GM23338 (cell line): Measurements from ENCODE around the gene P2RY6. TPM values are rescaled to one million over a fixed set of nuclear protein-coding genes. Genes with fewer than 3 reads are reported as not detected.

ENCODE experiments used
- ATAC-seq: fragments of 200-7000 bp; cut with Tn5 transposase; 3 replicates; pipeline ENCODE4 v1.9.1; 2020
- DNase-seq: peaks from one replicate; pipeline ENCODE4 v3.0.0-alpha.2; 2015; ENCODE audit warnings: low spot score
- H2AFZ ChIP-seq: fragments of 200-600 bp; sonication (generic); 2 replicates; pipeline ENCODE4 v1.8.0; 2016; ENCODE audit warnings: antibody characterized with exemption, mild to moderate bottlenecking, moderate library complexity
- H3F3A ChIP-seq: fragments of 200-600 bp; sonication (generic); replicated peaks from 2 replicates; pipeline ENCODE4 v1.8.0; 2017; ENCODE audit warnings: antibody characterized with exemption, mixed run types, low read depth
- H3K27ac ChIP-seq: fragments of 200-600 bp; sonication (generic); 2 replicates; pipeline ENCODE4 v1.6.1; 2016; ENCODE audit warnings: low read depth
- H3K27me3 ChIP-seq: fragments of 200-600 bp; sonication (generic); 2 replicates; pipeline ENCODE4 v1.8.0; 2016; ENCODE audit warnings: mild to moderate bottlenecking, mixed run types, moderate library complexity; ENCODE audit not compliant: insufficient read depth
- H3K36me3 ChIP-seq: fragments of 200-600 bp; sonication (generic); 2 replicates; pipeline ENCODE4 v1.8.0; 2016; ENCODE audit warnings: mild to moderate bottlenecking; ENCODE audit not compliant: insufficient read depth
- H3K4me1 ChIP-seq: fragments of 200-600 bp; sonication (generic); 2 replicates; pipeline ENCODE4 v1.8.0; 2016; ENCODE audit warnings: mild to moderate bottlenecking, moderate library complexity; ENCODE audit not compliant: insufficient read depth
- H3K4me2 ChIP-seq: fragments of 200-600 bp; sonication (generic); 2 replicates; pipeline ENCODE4 v1.7.1; 2017; ENCODE audit warnings: mixed run types
- H3K4me3 ChIP-seq: fragments of 200-600 bp; sonication (generic); 2 replicates; pipeline ENCODE4 v1.6.1; 2016; ENCODE audit warnings: mixed run types
- H3K79me2 ChIP-seq: fragments of 200-600 bp; sonication (generic); replicated peaks from 2 replicates; pipeline ENCODE4 v1.8.0; 2017; ENCODE audit warnings: mild to moderate bottlenecking; ENCODE audit not compliant: insufficient read depth
- H3K9me2 ChIP-seq: fragments of 200-600 bp; sonication (generic); 2 replicates; pipeline ENCODE4 v1.8.0; 2017; ENCODE audit not compliant: insufficient read depth
- H4K20me1 ChIP-seq: fragments of 200-600 bp; sonication (generic); replicated peaks from 2 replicates; pipeline ENCODE4 v1.8.0; 2017; ENCODE audit warnings: mild to moderate bottlenecking; ENCODE audit not compliant: insufficient read depth
- H3K27ac Mint-ChIP-seq: 2 replicates; pipeline ENCODE4 v1.8.0; 2020; ENCODE audit warnings: inconsistent platforms, mild to moderate bottlenecking, moderate library complexity, mixed read lengths
- H3K27me3 Mint-ChIP-seq: 3 replicates; pipeline ENCODE4 v1.8.0; 2022; ENCODE audit warnings: low read depth, mild to moderate bottlenecking, moderate library complexity, mixed read lengths, inconsistent platforms; ENCODE audit not compliant: insufficient read depth, poor library complexity
- H3K36me3 Mint-ChIP-seq: 3 replicates; pipeline ENCODE4 v1.8.0; 2021; ENCODE audit warnings: low read depth, mild to moderate bottlenecking, inconsistent platforms, moderate library complexity, mixed read lengths
- H3K4me1 Mint-ChIP-seq: 3 replicates; pipeline ENCODE4 v1.8.0; 2020; ENCODE audit warnings: mild to moderate bottlenecking, inconsistent platforms, mixed read lengths
- H3K4me3 Mint-ChIP-seq: 3 replicates; pipeline ENCODE4 v1.8.0; 2021; ENCODE audit warnings: moderate library complexity, mild to moderate bottlenecking, inconsistent platforms, mixed read lengths
- H3K9me3 Mint-ChIP-seq: 3 replicates; pipeline ENCODE4 v1.8.0; 2020; ENCODE audit warnings: moderate library complexity, mild to moderate bottlenecking, inconsistent platforms, mixed read lengths
- CREB1 ChIP-seq: fragments of 250-450 bp; sonication (Bioruptor Pico); IDR thresholded peaks from 2 replicates; pipeline ENCODE4 v1.5.0; 2020; ENCODE audit warnings: low read depth, mild to moderate bottlenecking, moderate library complexity
- EZH2 ChIP-seq: fragments of 200-600 bp; sonication (generic); IDR thresholded peaks from one replicate; pipeline ENCODE4 v1.8.0; 2017; ENCODE audit warnings: antibody characterized with exemption, mild to moderate bottlenecking, low read depth; ENCODE audit not compliant: unreplicated experiment
- EZH2phosphoT487 ChIP-seq: fragments of 200-600 bp; sonication (generic); IDR thresholded peaks from one replicate; pipeline ENCODE4 v1.8.1; 2018; ENCODE audit warnings: antibody characterized with exemption; ENCODE audit not compliant: unreplicated experiment
- JUNB ChIP-seq: IDR thresholded peaks from one replicate; pipeline ENCODE4 v1.6.1; 2016; ENCODE audit warnings: antibody characterized with exemption; ENCODE audit not compliant: unreplicated experiment
- NANOG ChIP-seq: IDR thresholded peaks from 2 replicates; pipeline ENCODE4 v1.6.1; 2016; ENCODE audit warnings: antibody characterized with exemption, borderline replicate concordance
- ZNF114 ChIP-seq: fragments of 250-450 bp; sonication (Bioruptor Pico); IDR thresholded peaks from 2 replicates; pipeline ENCODE4 v1.5.0; 2020; ENCODE audit warnings: mild to moderate bottlenecking, moderate library complexity
- ZNF331 ChIP-seq: fragments of 250-450 bp; sonication (Bioruptor Pico); IDR thresholded peaks from 2 replicates; pipeline ENCODE4 v1.5.0; 2020; ENCODE audit warnings: low read depth, mild to moderate bottlenecking, moderate library complexity
- polyA plus RNA-seq: library from polyadenylated mRNA; unstranded; fragments of >200 nt; fragmentation: Nextera tagmentation; extraction: Ambion mirVana; gene quantifications from 2 replicates; pipeline ENCODE4 v1.2.1, GENCODE V29; 2016
- total RNA-seq: library from RNA; depleted of rRNA; stranded (reverse); fragments of >200 nt; shearing (Covaris generic); gene quantifications from 2 replicates; pipeline ENCODE4 v1.2.3, GENCODE V29; 2014
- TF ChIP-seq, protein P1 (sequence below): IDR thresholded peaks from one replicate; pipeline ENCODE4 v1.6.1; 2018; ENCODE audit warnings: antibody characterized with exemption; ENCODE audit not compliant: unreplicated experiment
- TF ChIP-seq, protein P2 (sequence below): IDR thresholded peaks from 2 replicates; pipeline ENCODE4 v1.6.1; 2016; ENCODE audit warnings: antibody characterized with exemption

Gene P2RY6
- total and polyA plus RNA-seq, 2 experiments from 2014 or later, result not detected

DNA sequence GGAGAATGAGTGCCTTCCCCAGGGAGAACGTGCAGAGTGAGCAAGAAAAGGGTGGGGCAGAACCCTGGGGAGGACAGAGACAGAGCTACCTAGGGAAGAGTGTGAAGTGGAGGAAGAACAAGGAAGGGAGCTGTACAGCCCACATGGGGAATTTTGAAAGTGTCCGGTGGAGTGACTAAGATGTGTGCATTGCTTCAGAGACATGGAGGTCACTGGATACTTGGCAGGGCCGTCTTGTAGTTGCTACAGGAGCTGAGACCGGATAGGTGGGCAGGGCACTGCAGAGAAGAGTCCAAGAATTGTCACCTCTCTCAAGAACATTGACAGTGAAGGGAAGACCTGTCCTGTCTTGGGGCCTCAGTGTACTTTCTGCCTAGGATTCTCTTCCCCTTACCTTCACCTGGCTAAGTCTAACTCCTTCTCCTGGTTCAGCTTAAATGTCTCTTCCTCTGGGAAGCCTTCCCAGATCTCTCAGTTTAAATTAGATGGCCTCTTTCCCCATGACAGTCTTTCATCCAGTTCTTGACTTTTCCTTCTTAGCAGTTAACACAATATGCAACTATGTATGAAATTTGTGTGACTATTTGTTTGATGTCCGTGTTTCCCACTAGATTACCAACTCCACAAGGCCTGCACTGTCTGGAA is 9.2 kb upstream of the P2RY6 start (continued):
- TF ChIP-seq NANOG (no peak), ZNF331 (CRISPR knock-in tag) (no peak), EZH2phosphoT487 (no peak), EZH2 (no peak)
- TF ChIP-seq, protein P1, sequence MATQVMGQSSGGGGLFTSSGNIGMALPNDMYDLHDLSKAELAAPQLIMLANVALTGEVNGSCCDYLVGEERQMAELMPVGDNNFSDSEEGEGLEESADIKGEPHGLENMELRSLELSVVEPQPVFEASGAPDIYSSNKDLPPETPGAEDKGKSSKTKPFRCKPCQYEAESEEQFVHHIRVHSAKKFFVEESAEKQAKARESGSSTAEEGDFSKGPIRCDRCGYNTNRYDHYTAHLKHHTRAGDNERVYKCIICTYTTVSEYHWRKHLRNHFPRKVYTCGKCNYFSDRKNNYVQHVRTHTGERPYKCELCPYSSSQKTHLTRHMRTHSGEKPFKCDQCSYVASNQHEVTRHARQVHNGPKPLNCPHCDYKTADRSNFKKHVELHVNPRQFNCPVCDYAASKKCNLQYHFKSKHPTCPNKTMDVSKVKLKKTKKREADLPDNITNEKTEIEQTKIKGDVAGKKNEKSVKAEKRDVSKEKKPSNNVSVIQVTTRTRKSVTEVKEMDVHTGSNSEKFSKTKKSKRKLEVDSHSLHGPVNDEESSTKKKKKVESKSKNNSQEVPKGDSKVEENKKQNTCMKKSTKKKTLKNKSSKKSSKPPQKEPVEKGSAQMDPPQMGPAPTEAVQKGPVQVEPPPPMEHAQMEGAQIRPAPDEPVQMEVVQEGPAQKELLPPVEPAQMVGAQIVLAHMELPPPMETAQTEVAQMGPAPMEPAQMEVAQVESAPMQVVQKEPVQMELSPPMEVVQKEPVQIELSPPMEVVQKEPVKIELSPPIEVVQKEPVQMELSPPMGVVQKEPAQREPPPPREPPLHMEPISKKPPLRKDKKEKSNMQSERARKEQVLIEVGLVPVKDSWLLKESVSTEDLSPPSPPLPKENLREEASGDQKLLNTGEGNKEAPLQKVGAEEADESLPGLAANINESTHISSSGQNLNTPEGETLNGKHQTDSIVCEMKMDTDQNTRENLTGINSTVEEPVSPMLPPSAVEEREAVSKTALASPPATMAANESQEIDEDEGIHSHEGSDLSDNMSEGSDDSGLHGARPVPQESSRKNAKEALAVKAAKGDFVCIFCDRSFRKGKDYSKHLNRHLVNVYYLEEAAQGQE, result no peak

DNA sequence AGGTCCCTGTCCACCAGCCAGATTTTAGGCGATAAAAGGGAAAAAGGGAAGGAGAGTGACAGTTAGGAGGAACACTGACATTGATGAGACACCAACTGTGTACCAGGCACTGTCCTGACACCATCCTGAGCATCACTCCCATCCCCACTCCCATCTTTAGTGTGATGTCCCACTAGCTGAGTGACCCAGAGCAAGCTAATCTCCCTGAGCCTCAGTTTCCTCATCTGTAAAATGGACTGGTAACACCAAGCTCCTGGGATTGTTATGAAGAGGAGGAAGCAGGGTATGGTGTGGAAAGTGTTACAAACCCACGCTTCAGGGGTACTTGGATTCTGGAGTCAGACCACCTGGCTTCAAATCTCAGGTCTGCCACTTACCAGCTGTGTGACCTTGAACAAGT is 8.5 kb upstream of the P2RY6 start:
- H3K36me3 Mint-ChIP-seq, result no peaks in the 10 kb centered on the region
- Histone ChIP-seq H3K79me2 (no peaks in the 10 kb centered on the region), H2AFZ (no peak overlapping the region), H3K4me1 (no peaks in the 10 kb centered on the region; the same call in 1 of the 2 replicates), H3K9me2 (no peaks in the 10 kb centered on the region), H3K27me3 (peaks cover 24% of the 10 kb centered on the region), H4K20me1 (no peaks in the 10 kb centered on the region), H3K27ac (no peak overlapping the region), H3K4me3 (no peak overlapping the region), H3K4me2 (no peak overlapping the region), H3F3A (no peaks in the 10 kb centered on the region), H3K36me3 (no peaks in the 10 kb centered on the region)
- no peaks in the 10 kb centered on the region for H3K9me3 Mint-ChIP-seq
- H3K27me3 Mint-ChIP-seq, result peaks cover 13% of the 10 kb centered on the region
- DNase-seq (no peak), ATAC-seq (no peak)
- H3K4me1 Mint-ChIP-seq, result peaks cover 6% of the 10 kb centered on the region
- H3K27ac Mint-ChIP-seq, result no peak overlapping the region
- TF ChIP-seq JUNB (no peak), EZH2 (no peak), NANOG (no peak), CREB1 (CRISPR knock-in tag) (no peak), ZNF114 (CRISPR knock-in tag) (no peak), EZH2phosphoT487 (no peak)
- TF ChIP-seq, protein P2, sequence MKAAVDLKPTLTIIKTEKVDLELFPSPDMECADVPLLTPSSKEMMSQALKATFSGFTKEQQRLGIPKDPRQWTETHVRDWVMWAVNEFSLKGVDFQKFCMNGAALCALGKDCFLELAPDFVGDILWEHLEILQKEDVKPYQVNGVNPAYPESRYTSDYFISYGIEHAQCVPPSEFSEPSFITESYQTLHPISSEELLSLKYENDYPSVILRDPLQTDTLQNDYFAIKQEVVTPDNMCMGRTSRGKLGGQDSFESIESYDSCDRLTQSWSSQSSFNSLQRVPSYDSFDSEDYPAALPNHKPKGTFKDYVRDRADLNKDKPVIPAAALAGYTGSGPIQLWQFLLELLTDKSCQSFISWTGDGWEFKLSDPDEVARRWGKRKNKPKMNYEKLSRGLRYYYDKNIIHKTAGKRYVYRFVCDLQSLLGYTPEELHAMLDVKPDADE, result no peak
- no peak overlapping the region; the same call in 2 of the 3 replicates for H3K4me3 Mint-ChIP-seq
